NCI-H2107 treated with DMSO at 0.1 percent for 48 hours (cell line): ENCODE results near the gene ANKUB1.
"Not testable (repeated sequence)": the region's sequence is repeated elsewhere in the genome, so short reads cannot be mapped to it uniquely, and the experiment has no call there.

ENCODE experiments used
- DNase-seq: peaks from one replicate; lab custom pipeline; 2025; ENCODE audit not compliant: unreplicated experiment; lab: John Stamatoyannopoulos, UW

Gene ANKUB1, protein sequence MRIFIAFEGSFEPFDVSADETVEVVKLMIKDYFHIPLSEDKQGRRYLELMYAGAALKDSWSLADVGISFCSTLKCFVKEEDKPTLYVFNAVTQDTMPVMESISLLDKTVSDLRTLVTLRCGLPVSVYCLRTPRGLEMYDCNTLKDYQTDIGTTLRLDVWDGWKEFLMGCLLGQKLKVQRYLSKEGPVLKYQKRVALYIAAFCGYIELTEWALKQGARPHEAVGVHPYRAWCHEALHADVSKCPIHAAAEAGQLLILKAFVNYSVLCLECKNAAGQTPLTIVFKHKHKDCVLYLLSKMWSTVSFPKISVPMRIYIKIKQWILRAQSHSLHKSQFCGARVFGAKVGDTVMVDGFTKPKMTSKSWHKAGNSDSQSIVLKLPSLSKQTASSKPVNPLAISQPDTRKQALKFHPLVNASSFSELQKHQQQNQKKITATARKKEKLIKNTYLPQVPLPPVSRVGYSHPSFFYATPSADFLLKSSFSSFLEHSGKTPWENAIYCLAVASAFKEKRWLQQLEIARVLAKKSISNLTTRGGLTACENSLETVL

GRCh38 chr3:149792452-149793270, at the start of gene ANKUB1:
Gene ANKUB1 (minus strand): TSS chr3:149792554. CDS start chr3:149792366, 188 bp downstream.
- DNase-seq: no peak

- no peak for DNase-seq
These were observed 47.5 kb upstream of the ANKUB1 start for GRCh38 chr3:149839896-149840295.

- DNase-seq: not testable (repeated sequence)
These were observed 47.1 kb upstream of the ANKUB1 start for GRCh38 chr3:149839469-149839868.

GRCh38 chr3:149838491-149838890, 46.1 kb upstream of the ANKUB1 start:
- not testable (repeated sequence) for DNase-seq

- DNase-seq: no peak
These were observed 40.9 kb upstream of the ANKUB1 start for GRCh38 chr3:149833241-149833640.

DNA sequence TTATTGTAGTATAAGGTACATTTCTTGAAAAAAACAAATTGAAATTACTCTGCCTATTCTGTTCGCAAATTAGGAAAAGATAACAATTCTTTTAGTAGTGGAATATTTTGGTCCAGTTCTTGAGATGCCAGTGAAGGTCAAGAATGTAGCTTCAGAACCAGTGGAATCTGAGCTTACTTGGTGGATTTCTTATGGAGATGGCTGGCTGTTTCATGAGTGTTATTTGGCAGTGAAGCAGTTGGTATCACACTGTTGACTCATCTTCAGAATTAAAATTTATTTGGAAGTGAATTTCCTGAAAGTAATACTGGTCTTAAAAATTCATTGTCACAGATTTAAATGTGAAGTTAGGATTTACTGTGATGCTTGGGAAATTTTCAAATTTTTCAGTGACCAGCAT, 39.7 kb upstream of the ANKUB1 start:
- no peak for DNase-seq

DNA sequence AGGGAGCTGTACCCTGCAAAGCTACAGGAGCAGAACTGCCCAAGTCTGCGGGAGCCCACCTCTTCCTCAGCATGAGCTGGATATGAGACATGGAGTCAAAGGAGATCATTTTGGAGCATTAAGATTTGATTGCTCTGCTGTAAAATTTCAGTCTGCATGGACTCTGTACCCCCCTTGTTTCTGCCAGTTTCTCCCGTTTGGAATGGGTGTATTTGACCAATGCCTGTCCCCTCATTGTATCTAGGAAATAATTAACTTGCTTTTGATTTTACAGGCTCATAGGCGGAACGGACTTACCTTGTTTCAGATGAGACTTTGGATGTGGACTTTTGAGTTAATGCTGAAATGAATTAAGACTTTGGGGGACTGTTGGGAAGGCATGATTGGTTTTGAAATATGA, 39.0 kb upstream of the ANKUB1 start:
- no peak for DNase-seq

GRCh38 chr3:149830902-149831301, 38.5 kb upstream of the ANKUB1 start:
- DNase-seq: no peak

DNA sequence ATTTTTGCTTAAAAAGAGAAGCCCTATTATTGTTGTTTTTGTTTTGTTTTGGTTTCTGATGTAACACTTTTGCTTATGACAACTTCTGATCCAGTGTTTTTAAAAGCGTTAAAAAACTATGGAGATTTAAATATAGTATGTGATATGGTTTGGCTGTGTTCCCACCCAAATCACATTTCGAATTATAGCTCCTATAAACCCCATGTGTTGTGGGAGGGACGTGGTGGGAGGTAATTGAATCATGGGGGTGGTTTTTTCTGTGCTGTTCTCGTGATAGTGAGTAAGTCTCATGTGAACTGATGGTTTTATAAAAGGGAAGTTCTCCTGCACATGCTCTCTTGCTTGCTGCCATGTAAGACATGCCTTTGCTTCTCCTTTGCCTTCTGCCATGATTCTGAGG, 37.3 kb upstream of the ANKUB1 start:
- DNase-seq: not testable (repeated sequence)

- no peak for DNase-seq
These were observed 36.0 kb upstream of the ANKUB1 start for GRCh38 chr3:149828390-149828789.

DNA sequence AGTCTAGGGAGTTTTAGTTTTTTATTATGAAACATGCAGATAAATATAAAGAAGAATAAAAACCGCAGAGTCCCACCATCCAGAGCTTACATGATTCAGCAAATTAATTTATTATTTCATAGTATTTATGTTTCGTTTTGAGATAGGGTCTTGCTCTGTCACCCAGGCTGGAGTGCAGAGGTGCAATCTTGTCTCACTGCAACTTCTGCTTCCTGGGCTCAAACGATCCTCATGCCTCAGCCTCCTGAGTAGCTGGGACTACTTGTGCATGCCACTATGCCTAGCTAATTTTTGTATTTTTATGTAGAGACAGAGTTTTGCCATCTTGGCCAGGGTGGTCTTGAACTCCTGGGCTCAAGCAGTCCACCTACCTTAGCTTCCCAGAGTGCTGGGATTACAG, 34.3 kb upstream of the ANKUB1 start:
- DNase-seq: no peak

DNA sequence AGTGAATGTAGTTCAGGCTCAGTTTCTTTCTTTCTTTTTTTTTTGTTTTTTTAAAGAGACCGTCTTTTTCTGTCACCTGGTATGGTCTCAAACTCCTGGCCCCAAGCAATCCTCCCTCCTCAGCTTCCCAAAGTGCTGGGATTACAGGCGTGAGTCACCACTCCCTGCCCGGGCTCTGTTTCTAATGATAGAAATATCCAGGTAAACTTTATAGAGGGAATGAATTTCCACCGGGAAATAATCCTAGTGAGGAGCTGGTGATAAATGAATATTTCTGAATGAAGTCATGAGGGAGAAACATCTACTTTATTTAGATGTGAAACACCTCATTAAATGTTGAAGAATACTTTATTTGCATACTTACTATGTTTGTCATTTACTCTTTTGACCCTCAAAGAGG, 27.8 kb upstream of the ANKUB1 start:
- DNase-seq: no peak

- DNase-seq: no peak
These were observed 27.1 kb upstream of the ANKUB1 start for GRCh38 chr3:149819432-149819831.

DNA sequence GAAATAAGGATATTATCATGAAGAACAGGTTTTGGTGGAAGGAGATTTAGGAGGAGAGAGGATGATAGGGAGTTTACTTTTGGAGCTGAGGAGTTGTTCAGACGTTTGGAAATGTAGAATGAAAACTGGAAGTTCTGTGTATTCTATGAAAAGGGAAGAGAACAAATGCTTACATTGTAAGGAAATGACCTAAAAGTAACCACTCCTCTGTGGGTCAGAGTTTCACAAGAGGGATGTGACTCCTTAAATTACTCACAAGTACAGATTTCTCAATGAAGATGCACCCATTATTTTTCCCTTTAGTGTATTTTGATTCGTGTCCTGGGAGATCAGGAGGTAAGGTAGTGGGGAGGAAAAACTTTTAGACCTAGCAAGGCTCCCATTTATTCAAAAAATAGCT, 24.6 kb upstream of the ANKUB1 start:
- DNase-seq: no peak

- no peak for DNase-seq
These were observed 24.0 kb upstream of the ANKUB1 start for GRCh38 chr3:149816311-149816710.

DNA sequence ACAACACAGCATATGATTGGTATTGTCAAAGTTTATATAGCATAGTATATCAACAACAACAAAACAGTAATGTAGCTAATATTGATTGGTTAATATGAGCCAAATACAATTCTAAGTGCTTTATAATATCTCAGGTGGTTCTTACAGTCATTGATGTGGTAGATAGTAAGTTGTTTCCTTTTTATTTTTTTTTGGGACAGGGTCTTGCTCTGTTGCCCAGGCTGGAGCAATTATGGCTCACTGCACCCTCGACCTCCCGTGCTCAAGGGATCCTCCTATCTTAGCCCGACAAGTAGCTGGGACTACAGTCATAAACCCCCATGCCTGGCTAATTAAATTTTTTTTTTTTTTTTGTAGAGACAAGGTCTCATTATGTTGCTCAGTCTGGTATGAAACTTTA, 23.4 kb upstream of the ANKUB1 start:
- DNase-seq: no peak

DNA sequence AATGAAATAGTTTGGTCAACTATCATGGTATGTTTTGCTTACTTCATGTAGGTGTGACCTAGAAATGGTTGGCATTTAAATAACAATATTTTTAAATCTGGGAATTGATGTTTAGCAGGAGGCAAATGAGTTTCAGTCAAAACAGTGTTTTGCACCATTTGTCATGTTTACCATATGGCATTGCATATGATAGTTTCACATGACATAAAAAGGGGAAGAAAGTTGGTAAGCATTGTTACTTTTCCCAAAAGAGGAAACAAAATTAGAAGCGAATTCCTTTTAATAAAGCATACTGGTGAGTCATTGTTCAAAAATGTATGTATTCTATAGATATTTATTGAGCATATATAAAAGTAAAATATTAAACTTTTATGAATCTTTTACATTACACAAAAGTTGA, 23.0 kb upstream of the ANKUB1 start:
- no peak for DNase-seq

DNA sequence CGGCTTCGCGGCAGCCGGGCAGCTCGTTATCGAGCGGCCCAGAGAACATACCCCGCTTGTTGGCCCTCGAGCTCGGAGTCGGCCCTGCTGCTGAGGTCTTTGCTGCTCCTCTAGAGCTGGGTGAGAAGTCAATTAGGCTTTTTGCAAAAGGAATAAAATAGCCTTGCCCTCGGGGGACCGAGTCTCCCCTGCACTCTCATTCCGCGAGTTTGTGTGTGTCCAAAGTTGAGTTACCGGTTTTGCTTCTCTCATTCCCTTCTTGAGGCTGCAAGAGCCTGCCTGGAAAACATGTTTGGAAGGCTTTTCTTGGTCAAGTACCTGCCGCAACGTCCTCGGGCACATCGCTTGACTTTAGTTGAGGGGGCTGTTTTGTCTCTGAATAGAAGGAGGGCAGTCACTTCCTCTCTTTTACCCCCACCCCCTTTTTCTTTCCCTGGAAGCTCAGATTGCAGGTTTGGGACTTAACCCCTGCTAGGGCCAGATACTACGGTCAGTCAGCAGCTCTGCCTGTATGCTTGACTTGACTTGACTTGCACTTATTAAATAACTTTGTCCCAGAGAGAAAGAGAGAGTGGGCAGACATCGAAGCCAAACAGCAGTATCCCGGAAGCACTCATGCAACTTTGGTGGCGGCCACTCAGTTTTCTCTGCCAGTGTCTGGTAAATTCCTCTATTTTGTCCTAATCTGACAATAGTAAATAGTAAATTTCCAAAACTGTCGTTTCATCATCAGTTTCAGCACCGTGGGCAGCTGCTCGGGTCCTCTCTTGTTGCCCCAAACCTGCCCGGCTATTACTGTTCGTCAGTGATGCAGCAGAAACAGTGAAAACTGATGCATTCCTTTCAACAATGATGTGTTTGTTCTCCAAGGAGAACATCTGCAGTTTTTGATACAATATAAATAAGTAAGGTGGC, 21.3 kb upstream of the ANKUB1 start:
- DNase-seq: peak; percentile 72

- DNase-seq: peak; percentile 93
These were observed 20.4 kb upstream of the ANKUB1 start, which contains the start of gene RNF13 for GRCh38 chr3:149812606-149813366. Gene RNF13 (plus strand): TSS chr3:149813215. CDS start chr3:149846027, 32,812 bp downstream.

DNA sequence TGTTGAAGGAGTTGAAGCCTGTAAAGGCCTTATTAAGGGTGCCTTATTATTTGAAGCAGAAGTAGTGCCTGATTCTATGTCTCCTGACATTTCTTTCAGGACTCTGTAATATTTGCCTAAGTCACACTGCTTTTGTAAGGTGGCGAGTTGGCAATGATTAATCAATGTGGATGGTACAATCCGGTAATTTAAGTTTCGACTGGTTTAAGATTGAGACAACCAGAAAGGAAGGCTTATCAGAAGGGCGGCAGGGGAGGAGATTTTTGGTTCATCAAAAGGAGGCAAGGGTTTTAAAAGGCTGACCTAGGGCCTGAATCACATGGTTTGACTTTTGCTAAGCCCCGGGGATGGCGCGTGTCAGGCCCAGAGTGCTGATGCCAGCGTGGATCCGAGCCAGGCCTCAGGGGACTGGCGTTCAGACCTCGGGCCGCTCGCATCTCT, 19.8 kb upstream of the ANKUB1 start:
- DNase-seq: no peak
